Gastroesophageal sphincter (tissue), 3 donors: ENCODE measurements around the gene IL1RAPL1.

ENCODE experiments used
- EP300 ChIP-seq: sonication (generic); formaldehyde crosslinking; IDR thresholded peaks from one replicate; pipeline ENCODE4 v1.6.1; 2017; ENCODE audit warnings: antibody characterized with exemption, mild to moderate bottlenecking
- POLR2A ChIP-seq, 2 donors: fragments of 450-650 bp; IDR thresholded peaks; one replicate each; pipeline ENCODE4 v1.6.1; 2017; ENCODE audit warnings: antibody characterized with exemption in 2 of 2, mild to moderate bottlenecking in 2 of 2, moderate library complexity in 1 of 2
- POLR2AphosphoS5 ChIP-seq: sonication (generic); formaldehyde crosslinking; IDR thresholded peaks from one replicate; pipeline ENCODE4 v1.6.1; 2017; ENCODE audit warnings: antibody characterized with exemption
- TF ChIP-seq, protein P1 (sequence below), 4 experiments: fragments of 200-600 bp in 2 of 4; fragments of 450-650 bp in 2 of 4; sonication (generic) in 1 of 4; IDR thresholded peaks; one replicate each; pipeline ENCODE4 v1.5.1; 2017 to 2019; ENCODE audit warnings: antibody characterized with exemption in 4 of 4, mild to moderate bottlenecking in 2 of 4, moderate library complexity in 2 of 4

DNA sequence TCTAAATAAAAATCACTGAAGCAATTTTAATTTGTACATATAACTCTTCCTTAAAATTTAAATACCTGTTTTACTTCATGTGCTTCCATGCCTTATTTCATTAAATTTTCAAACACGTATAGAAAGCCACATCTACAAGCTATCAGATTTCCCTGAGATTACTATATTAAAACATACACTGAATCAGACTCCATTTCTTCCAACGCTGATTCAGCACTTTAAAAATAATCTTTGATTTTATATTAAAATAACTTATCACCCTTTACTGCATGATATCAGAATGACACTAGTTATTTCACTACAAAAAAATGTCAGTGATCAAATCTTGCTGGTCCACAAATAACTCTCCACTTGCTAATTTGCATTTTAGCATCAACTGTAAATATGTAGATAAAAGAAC, 550.8 kb downstream of the IL1RAPL1 start:
- TF ChIP-seq POLR2AphosphoS5 (no peak), EP300 (no peak), POLR2A (IDR thresholded peaks at IDR 0.05) (no peak)
- TF ChIP-seq, protein P1, sequence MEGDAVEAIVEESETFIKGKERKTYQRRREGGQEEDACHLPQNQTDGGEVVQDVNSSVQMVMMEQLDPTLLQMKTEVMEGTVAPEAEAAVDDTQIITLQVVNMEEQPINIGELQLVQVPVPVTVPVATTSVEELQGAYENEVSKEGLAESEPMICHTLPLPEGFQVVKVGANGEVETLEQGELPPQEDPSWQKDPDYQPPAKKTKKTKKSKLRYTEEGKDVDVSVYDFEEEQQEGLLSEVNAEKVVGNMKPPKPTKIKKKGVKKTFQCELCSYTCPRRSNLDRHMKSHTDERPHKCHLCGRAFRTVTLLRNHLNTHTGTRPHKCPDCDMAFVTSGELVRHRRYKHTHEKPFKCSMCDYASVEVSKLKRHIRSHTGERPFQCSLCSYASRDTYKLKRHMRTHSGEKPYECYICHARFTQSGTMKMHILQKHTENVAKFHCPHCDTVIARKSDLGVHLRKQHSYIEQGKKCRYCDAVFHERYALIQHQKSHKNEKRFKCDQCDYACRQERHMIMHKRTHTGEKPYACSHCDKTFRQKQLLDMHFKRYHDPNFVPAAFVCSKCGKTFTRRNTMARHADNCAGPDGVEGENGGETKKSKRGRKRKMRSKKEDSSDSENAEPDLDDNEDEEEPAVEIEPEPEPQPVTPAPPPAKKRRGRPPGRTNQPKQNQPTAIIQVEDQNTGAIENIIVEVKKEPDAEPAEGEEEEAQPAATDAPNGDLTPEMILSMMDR (IDR thresholded peaks at IDR 0.05) = no peak
